K562 (cell line): Measurements from ENCODE around the gene VSIG2. TPM values are rescaled to one million over a fixed set of nuclear protein-coding genes. Genes with fewer than 3 reads are reported as not detected.

ENCODE experiments used
- ATF7 ChIP-seq: fragments of 450-650 bp; IDR thresholded peaks from 2 replicates; pipeline ENCODE4 v1.7.1; 2014; ENCODE audit warnings: mild to moderate bottlenecking, moderate library complexity
- CUX1 ChIP-seq: fragments of 200-800 bp; sonication (Bioruptor generic); IDR thresholded peaks from 2 replicates; pipeline ENCODE4 v1.6.1; 2016; ENCODE audit warnings: missing genetic modification characterization, missing compliant biosample characterization
- KAT7 ChIP-seq: sonication (generic); formaldehyde crosslinking; IDR thresholded peaks from 2 replicates; pipeline ENCODE4 v1.8.0; 2022; ENCODE audit warnings: missing genetic modification reagents, mild to moderate bottlenecking, borderline replicate concordance
- RHOXF2B ChIP-seq: fragments of 250-450 bp; sonication (Bioruptor Pico); conservative IDR thresholded peaks from 2 replicates; pipeline ENCODE4 v1.5.1; 2021
- TARDBP ChIP-seq: fragments of 450-650 bp; IDR thresholded peaks from 2 replicates; pipeline ENCODE4 v1.6.1; 2016
- TCFL5 ChIP-seq: fragments of 250-450 bp; sonication (Bioruptor Pico); conservative IDR thresholded peaks from 2 replicates; pipeline ENCODE4 v1.6.1; 2021; ENCODE audit warnings: mild to moderate bottlenecking, moderate library complexity, matching md5 sums
- TEAD2 ChIP-seq: fragments of 450-650 bp; IDR thresholded peaks from 2 replicates; pipeline ENCODE4 v1.6.1; 2016; ENCODE audit warnings: missing genetic modification characterization, control low read depth, missing compliant biosample characterization
- USF1 ChIP-seq: sonication (generic); formaldehyde crosslinking; IDR thresholded peaks from 2 replicates; pipeline ENCODE4 v1.9.0; 2022; ENCODE audit warnings: mild to moderate bottlenecking, missing genetic modification reagents
- ZNF699 ChIP-seq: fragments of 250-450 bp; sonication (Bioruptor Pico); IDR thresholded peaks from 2 replicates; pipeline ENCODE4 v1.8.0; 2021; ENCODE audit warnings: mild to moderate bottlenecking, moderate library complexity; ENCODE audit not compliant: insufficient replicate concordance
- polyA plus RNA-seq, 8 experiments: library from polyadenylated mRNA; depleted of rRNA in 4 of 8; stranded (reverse) in 5 of 8; unstranded in 3 of 8; fragments of >200 nt; fragmentation: Nextera tagmentation in 2 of 8; fragmentation: Illumina TruSeq in 1 of 8; extraction: Ambion mirVana in 2 of 8; extraction: Trizol in 1 of 8; gene quantifications; 2 replicates each; pipeline versions ENCODE4 v1.2.1 to v1.2.3, GENCODE V29; 2011 to 2014; ENCODE audit warnings: inconsistent platforms in 1 of 8, missing spikeins in 1 of 8
- total RNA-seq, 7 experiments: library from RNA; depleted of rRNA in 6 of 7; stranded (reverse); fragments of >200 nt in 6 of 7; fragmentation: Illumina TruSeq in 2 of 7; extraction: Trizol in 2 of 7; gene quantifications; 2 replicates each; pipeline versions ENCODE4 v1.2.1 to v1.2.3, GENCODE V29; 2011 to 2021; ENCODE audit warnings: low replicate concordance in 1 of 7

VSIG2 gene
- total and polyA plus RNA-seq, 9 of the 15 experiments (the other 6 are each of a cell fraction or from before 2014, with no cell fraction given) = not detected

DNA sequence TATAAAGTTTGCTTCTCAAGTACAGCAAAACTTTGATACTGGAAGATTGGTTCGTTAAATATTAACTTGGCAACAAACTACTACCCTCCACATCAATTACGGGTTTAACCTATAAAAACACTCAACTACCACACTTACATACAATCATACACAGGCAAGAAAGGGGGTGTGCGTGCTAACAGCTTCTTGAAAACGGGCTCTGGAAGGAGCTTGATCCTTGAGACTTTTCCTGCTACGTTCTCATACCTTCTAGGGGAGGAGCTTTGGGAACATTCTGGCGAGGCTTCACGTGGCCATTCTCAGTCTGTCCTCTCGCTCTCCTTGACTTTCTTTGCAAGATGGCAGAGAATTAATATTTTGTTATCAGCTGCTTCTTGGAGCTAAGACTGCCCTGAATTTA, 16.9 kb upstream of the VSIG2 start (continued):
- TF ChIP-seq USF1 (CRISPR knock-in tag) (no peak), CUX1 (CRISPR knock-in tag) (no peak), TCFL5 (CRISPR knock-in tag) (no peak), ZNF699 (CRISPR knock-in tag) (no peak), TARDBP (no peak), ATF7 (no peak), RHOXF2B (CRISPR knock-in tag) (no peak), KAT7 (CRISPR knock-in tag) (no peak), TEAD2 (no peak)
